ENCODE results near the gene RPN1. TPM values are rescaled to one million over a fixed set of nuclear protein-coding genes. Genes with fewer than 3 reads are reported as not detected.

RPN1 gene
- total RNA-seq, 6 experiments from 2014 or later = 94.4 to 244 (median 190) TPM

GRCh38 chr3:128603811-128604775, 46.5 kb downstream of the RPN1 start:
- 80% methylated on average over 4 of the region's 20 CpGs for WGBS (ENCODE audit: insufficient coverage, low coverage, low lambda C conversion rate, missing lambda C conversion rate)
- no peaks in the 10 kb centered on the region for H3K27me3 ChIP-seq
- no peaks in the 10 kb centered on the region for H3K9me3 ChIP-seq
- DNase-seq (no peak), ATAC-seq (no peak)
- intact Hi-C loops (cut with DNase I) = no loop called here
- H3K4me3 ChIP-seq = no peak overlapping the region
- no peaks in the 10 kb centered on the region for H3K36me3 ChIP-seq
- H3K27ac ChIP-seq = no peak overlapping the region
- H3K4me1 ChIP-seq = peaks cover 0 to 17% (median 8%) of the 10 kb centered on the region in 4 donors
- TF ChIP-seq POLR2A (IDR thresholded peaks at IDR 0.05) (no peak), CTCF (IDR thresholded peaks at IDR 0.05) (no peak)

GRCh38 chr3:128603313-128603712, 47.3 kb downstream of the RPN1 start:
- WGBS (ENCODE audit: insufficient coverage, low coverage, low lambda C conversion rate, missing lambda C conversion rate) = 80% methylated on average over 2 of the region's 8 CpGs
- H3K27ac ChIP-seq = no peak overlapping the region
- TF ChIP-seq POLR2A (IDR thresholded peaks at IDR 0.05) = no peak
- TF ChIP-seq CTCF (IDR thresholded peaks at IDR 0.05) = no peak
- H3K27me3 ChIP-seq = no peaks in the 10 kb centered on the region
- no peaks in the 10 kb centered on the region for H3K36me3 ChIP-seq
- H3K4me3 ChIP-seq = no peak overlapping the region
- H3K9me3 ChIP-seq = no peaks in the 10 kb centered on the region
- DNase-seq (no peak), ATAC-seq (no peak)
- intact Hi-C loops (cut with DNase I) = no loop called here
- peaks cover 0 to 17% (median 8%) of the 10 kb centered on the region in 4 donors for H3K4me1 ChIP-seq

GRCh38 chr3:128598884-128599664, 51.5 kb downstream of the RPN1 start:
- no peaks in the 10 kb centered on the region for H3K36me3 ChIP-seq
- no peak overlapping the region for H3K27ac ChIP-seq
- no peak overlapping the region for H3K4me3 ChIP-seq
- intact Hi-C loops (cut with DNase I) = no loop called here
- no peaks in the 10 kb centered on the region for H3K27me3 ChIP-seq
- no peaks in the 10 kb centered on the region for H3K9me3 ChIP-seq
- no peaks in the 10 kb centered on the region for H3K4me1 ChIP-seq
- no peak for TF ChIP-seq CTCF (IDR thresholded peaks at IDR 0.05)
- TF ChIP-seq POLR2A (IDR thresholded peaks at IDR 0.05) = no peak
- 73% methylated on average over 4 of the region's 18 CpGs for WGBS (ENCODE audit: insufficient coverage, low coverage, low lambda C conversion rate, missing lambda C conversion rate)
- no peak for DNase-seq
- ATAC-seq = no peak

- Histone ChIP-seq H3K4me1 (no peaks in the 10 kb centered on the region), H3K27me3 (no peaks in the 10 kb centered on the region), H3K4me3 (no peak overlapping the region), H3K36me3 (no peaks in the 10 kb centered on the region), H3K9me3 (no peaks in the 10 kb centered on the region), H3K27ac (no peak overlapping the region)
- TF ChIP-seq CTCF (IDR thresholded peaks at IDR 0.05) (no peak), POLR2A (IDR thresholded peaks at IDR 0.05) (no peak)
- 92% methylated on average over 6 of the region's 6 CpGs for WGBS (ENCODE audit: insufficient coverage, low coverage, low lambda C conversion rate, missing lambda C conversion rate)
- no peak for ATAC-seq
- intact Hi-C loops (cut with DNase I) = no loop called here
- DNase-seq = no peak
Measured at GRCh38 chr3:128597900-128598299, 52.7 kb downstream of the RPN1 start.
